ENCODE data around the gene SLC51A.

The SLC51A gene

GRCh38 chr3:196193133-196193735 lies 23.1 kb upstream of the SLC51A start:
- H3K9ac ChIP-seq (ENCODE audit: low read length) = no peak overlapping the region
- peaks cover 0 to 4% of the 10 kb centered on the region in 2 experiments for H3K4me1 ChIP-seq (ENCODE audit: control insufficient read depth in 1 of 2, insufficient read depth in 2 of 2, low read length in 2 of 2)
- H2BK12ac ChIP-seq (ENCODE audit: low read length) = no peak overlapping the region
- no peak overlapping the region for H3K4me3 ChIP-seq (ENCODE audit: low read depth, low read length)
- H3K79me1 ChIP-seq (ENCODE audit: low read length) = no peaks in the 10 kb centered on the region
- H3K4ac ChIP-seq (ENCODE audit: low read depth, low read length) = no peak overlapping the region
- H3K27me3 ChIP-seq (ENCODE audit: insufficient read depth, low read length) = no peaks in the 10 kb centered on the region
- no peak overlapping the region for H4K91ac ChIP-seq (ENCODE audit: low read depth, low read length)
- H2AFZ ChIP-seq (ENCODE audit: insufficient read depth, low read length, poor library complexity) = no peak overlapping the region
- no peak overlapping the region for H3K4me2 ChIP-seq (ENCODE audit: low read length)
- no peak overlapping the region for H2BK120ac ChIP-seq (ENCODE audit: insufficient read depth, low read length, poor library complexity)
- no peaks in the 10 kb centered on the region for H3K9me3 ChIP-seq (ENCODE audit: insufficient read depth, low read depth, low read length)
- no peak overlapping the region for H3K23ac ChIP-seq (ENCODE audit: low read length)
- no peak overlapping the region for H4K12ac ChIP-seq (ENCODE audit: low read depth, low read length)
- no peak overlapping the region for H2AK5ac ChIP-seq (ENCODE audit: low read length)
- H3K79me2 ChIP-seq (ENCODE audit: control insufficient read depth, insufficient read depth, low read length, poor library complexity) = no peaks in the 10 kb centered on the region
- H4K8ac ChIP-seq (ENCODE audit: low read depth, low read length) = no peak overlapping the region
- H3K18ac ChIP-seq (ENCODE audit: low read length) = no peak overlapping the region
- H3K27ac ChIP-seq (ENCODE audit: low read depth, low read length) = no peak overlapping the region
- no peaks in the 10 kb centered on the region for H3K36me3 ChIP-seq (ENCODE audit: control insufficient read depth in 1 of 2, insufficient read depth in 2 of 2, low read length in 2 of 2)
- H2BK5ac ChIP-seq (ENCODE audit: low read depth, low read length, poor library complexity) = no peak overlapping the region
- no peak overlapping the region for H3K14ac ChIP-seq (ENCODE audit: low read length)
- WGBS (ENCODE audit: extremely low coverage, insufficient coverage, insufficient read length) = no CpG with 5 or more reads among the region's 15 CpGs
- peak in 1 of 2 donors; percentile 19 for DNase-seq

- Histone ChIP-seq H3K9ac (ENCODE audit: low read length) (no peak overlapping the region), H2AK5ac (ENCODE audit: low read length) (no peak overlapping the region), H2BK5ac (ENCODE audit: low read depth, low read length, poor library complexity) (no peak overlapping the region), H4K8ac (ENCODE audit: low read depth, low read length) (no peak overlapping the region), H3K79me1 (ENCODE audit: low read length) (no peaks in the 10 kb centered on the region), H2BK120ac (ENCODE audit: insufficient read depth, low read length, poor library complexity) (no peak overlapping the region), H3K4me2 (ENCODE audit: low read length) (no peak overlapping the region), H2AFZ (ENCODE audit: insufficient read depth, low read length, poor library complexity) (no peak overlapping the region), H3K4ac (ENCODE audit: low read depth, low read length) (no peak overlapping the region), H3K14ac (ENCODE audit: low read length) (no peak overlapping the region), H3K4me3 (ENCODE audit: low read depth, low read length) (peak overlapping the region; percentile 27), H3K27me3 (ENCODE audit: insufficient read depth, low read length) (no peaks in the 10 kb centered on the region), H3K4me1 (ENCODE audit: control insufficient read depth in 1 of 2, insufficient read depth in 2 of 2, low read length in 2 of 2) (peaks cover 0 to 4% of the 10 kb centered on the region in 2 experiments), H3K27ac (ENCODE audit: low read depth, low read length) (no peak overlapping the region), H3K36me3 (ENCODE audit: control insufficient read depth in 1 of 2, insufficient read depth in 2 of 2, low read length in 2 of 2) (no peaks in the 10 kb centered on the region), H3K18ac (ENCODE audit: low read length) (no peak overlapping the region), H3K23ac (ENCODE audit: low read length) (no peak overlapping the region), H4K12ac (ENCODE audit: low read depth, low read length) (no peak overlapping the region), H4K91ac (ENCODE audit: low read depth, low read length) (no peak overlapping the region), H2BK12ac (ENCODE audit: low read length) (no peak overlapping the region), H3K79me2 (ENCODE audit: control insufficient read depth, insufficient read depth, low read length, poor library complexity) (no peaks in the 10 kb centered on the region), H3K9me3 (ENCODE audit: insufficient read depth, low read depth, low read length) (peaks cover 2% of the 10 kb centered on the region)
- WGBS (ENCODE audit: extremely low coverage, insufficient coverage, insufficient read length) = no CpG with 5 or more reads among the region's 13 CpGs
- peak in 1 of 2 donors; percentile 27 for DNase-seq
Observed at GRCh38 chr3:196193736-196194541, 22.4 kb upstream of the SLC51A start.

DNA sequence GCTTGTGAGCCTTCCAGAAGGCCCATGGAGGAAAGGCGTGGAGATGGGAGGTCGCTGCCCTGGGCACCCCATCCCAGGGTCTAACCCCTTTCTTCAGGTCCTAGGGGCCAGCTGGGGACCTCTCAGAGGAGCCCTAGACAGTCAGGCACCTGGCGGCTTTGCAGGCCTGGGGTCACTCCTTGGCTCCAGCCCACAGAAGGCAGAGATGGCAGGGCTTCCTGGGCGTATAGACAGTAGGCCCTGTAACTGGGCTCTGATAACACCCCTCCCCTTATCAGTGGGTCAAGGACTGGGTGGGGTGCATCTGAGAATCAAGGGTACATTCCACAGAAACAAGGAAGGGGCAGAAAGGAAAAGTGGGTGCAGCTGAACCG lies 21.8 kb upstream of the SLC51A start:
- Histone ChIP-seq H2AK5ac (ENCODE audit: low read length) (no peak overlapping the region), H3K36me3 (ENCODE audit: control insufficient read depth in 1 of 2, insufficient read depth in 2 of 2, low read length in 2 of 2) (no peaks in the 10 kb centered on the region), H3K14ac (ENCODE audit: low read length) (no peak overlapping the region), H3K9me3 (ENCODE audit: insufficient read depth, low read depth, low read length) (peaks cover 2% of the 10 kb centered on the region), H3K79me1 (ENCODE audit: low read length) (no peaks in the 10 kb centered on the region), H3K23ac (ENCODE audit: low read length) (no peak overlapping the region), H3K4me2 (ENCODE audit: low read length) (no peak overlapping the region), H3K27ac (ENCODE audit: low read depth, low read length) (no peak overlapping the region), H2BK120ac (ENCODE audit: insufficient read depth, low read length, poor library complexity) (no peak overlapping the region), H4K12ac (ENCODE audit: low read depth, low read length) (no peak overlapping the region), H4K8ac (ENCODE audit: low read depth, low read length) (no peak overlapping the region), H3K4me1 (ENCODE audit: control insufficient read depth in 1 of 2, insufficient read depth in 2 of 2, low read length in 2 of 2) (peaks cover 0 to 4% of the 10 kb centered on the region in 2 experiments), H4K91ac (ENCODE audit: low read depth, low read length) (no peak overlapping the region), H3K9ac (ENCODE audit: low read length) (no peak overlapping the region), H3K4me3 (ENCODE audit: low read depth, low read length) (no peak overlapping the region), H2BK5ac (ENCODE audit: low read depth, low read length, poor library complexity) (no peak overlapping the region), H3K27me3 (ENCODE audit: insufficient read depth, low read length) (no peaks in the 10 kb centered on the region), H3K18ac (ENCODE audit: low read length) (no peak overlapping the region), H3K4ac (ENCODE audit: low read depth, low read length) (no peak overlapping the region), H2AFZ (ENCODE audit: insufficient read depth, low read length, poor library complexity) (no peak overlapping the region), H3K79me2 (ENCODE audit: control insufficient read depth, insufficient read depth, low read length, poor library complexity) (no peaks in the 10 kb centered on the region), H2BK12ac (ENCODE audit: low read length) (no peak overlapping the region)
- no CpG with 5 or more reads among the region's 5 CpGs for WGBS (ENCODE audit: extremely low coverage, insufficient coverage, insufficient read length)
- no peak for DNase-seq

DNA sequence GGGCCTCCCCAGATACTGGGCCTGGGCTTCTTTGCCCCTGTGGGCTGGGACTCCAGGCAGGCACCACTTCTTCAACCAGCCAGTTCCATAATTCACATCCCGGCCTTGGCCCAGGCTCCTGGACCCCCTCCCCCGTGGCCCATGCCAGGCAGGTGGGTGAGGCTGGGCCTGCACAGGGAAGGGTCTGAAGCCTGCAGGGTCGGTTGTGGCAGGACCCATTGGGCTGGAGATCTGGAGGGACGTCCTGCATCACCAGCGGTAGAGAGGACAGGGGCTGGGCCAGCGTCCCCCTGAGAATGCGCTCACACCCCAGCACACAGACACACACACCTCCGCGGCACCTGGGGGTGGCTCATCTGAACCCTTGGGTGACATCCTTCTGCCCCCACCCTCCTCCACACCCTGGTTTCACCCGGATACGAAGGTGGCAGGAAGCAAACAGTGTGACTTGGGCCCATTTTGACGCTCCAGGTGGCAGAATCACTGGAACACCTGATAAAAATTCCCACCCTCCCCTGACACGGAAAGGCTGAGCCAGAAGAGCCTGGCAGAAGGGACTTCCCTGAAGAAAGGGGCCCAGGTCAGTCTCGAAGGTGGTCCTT lies 20.6 kb upstream of the SLC51A start:
- H2AFZ ChIP-seq (ENCODE audit: insufficient read depth, low read length, poor library complexity) = no peak overlapping the region
- no peak overlapping the region for H3K4ac ChIP-seq (ENCODE audit: low read depth, low read length)
- H3K9me3 ChIP-seq (ENCODE audit: insufficient read depth, low read depth, low read length) = peaks cover 2% of the 10 kb centered on the region
- H3K4me2 ChIP-seq (ENCODE audit: low read length) = no peak overlapping the region
- no peak overlapping the region for H4K12ac ChIP-seq (ENCODE audit: low read depth, low read length)
- H3K4me3 ChIP-seq (ENCODE audit: low read depth, low read length) = no peak overlapping the region
- H3K4me1 ChIP-seq (ENCODE audit: control insufficient read depth in 1 of 2, insufficient read depth in 2 of 2, low read length in 2 of 2) = peaks cover 0 to 4% of the 10 kb centered on the region in 2 experiments
- no peak overlapping the region for H2BK12ac ChIP-seq (ENCODE audit: low read length)
- H4K91ac ChIP-seq (ENCODE audit: low read depth, low read length) = no peak overlapping the region
- no peaks in the 10 kb centered on the region for H3K79me1 ChIP-seq (ENCODE audit: low read length)
- H3K18ac ChIP-seq (ENCODE audit: low read length) = no peak overlapping the region
- no peak overlapping the region for H3K9ac ChIP-seq (ENCODE audit: low read length)
- H4K8ac ChIP-seq (ENCODE audit: low read depth, low read length) = no peak overlapping the region
- no peak overlapping the region for H3K23ac ChIP-seq (ENCODE audit: low read length)
- H3K79me2 ChIP-seq (ENCODE audit: control insufficient read depth, insufficient read depth, low read length, poor library complexity) = no peaks in the 10 kb centered on the region
- no peak overlapping the region for H2BK5ac ChIP-seq (ENCODE audit: low read depth, low read length, poor library complexity)
- H2BK120ac ChIP-seq (ENCODE audit: insufficient read depth, low read length, poor library complexity) = no peak overlapping the region
- no peak overlapping the region for H3K14ac ChIP-seq (ENCODE audit: low read length)
- H2AK5ac ChIP-seq (ENCODE audit: low read length) = no peak overlapping the region
- H3K27me3 ChIP-seq (ENCODE audit: insufficient read depth, low read length) = no peaks in the 10 kb centered on the region
- no peak for DNase-seq
- H3K36me3 ChIP-seq (ENCODE audit: control insufficient read depth in 1 of 2, insufficient read depth in 2 of 2, low read length in 2 of 2) = no peaks in the 10 kb centered on the region
- no CpG with 5 or more reads among the region's 14 CpGs for WGBS (ENCODE audit: extremely low coverage, insufficient coverage, insufficient read length)
- H3K27ac ChIP-seq (ENCODE audit: low read depth, low read length) = no peak overlapping the region

Data from trophoblast cell (in vitro differentiated cells and primary cell).